HG02610 (cell line): Measurements from ENCODE around the gene ZNF518B.
"Not testable (repeated sequence)": the region's sequence is repeated elsewhere in the genome, so short reads cannot be mapped to it uniquely, and the experiment has no call there.

Source experiments
- ATAC-seq: cut with Tn5 transposase; IDR thresholded peaks from one replicate; pipeline ENCODE4 v1.9.1; 2021; ENCODE audit warnings: mild to moderate bottlenecking, moderate library complexity; ENCODE audit not compliant: unreplicated experiment

ZNF518B gene

GRCh38 chr4:10456595-10457254 lies 501 bp downstream of the ZNF518B start:
- peak; percentile 55 for ATAC-seq

GRCh38 chr4:10456260-10456594 lies 999 bp downstream of the ZNF518B start:
- no peak for ATAC-seq

DNA sequence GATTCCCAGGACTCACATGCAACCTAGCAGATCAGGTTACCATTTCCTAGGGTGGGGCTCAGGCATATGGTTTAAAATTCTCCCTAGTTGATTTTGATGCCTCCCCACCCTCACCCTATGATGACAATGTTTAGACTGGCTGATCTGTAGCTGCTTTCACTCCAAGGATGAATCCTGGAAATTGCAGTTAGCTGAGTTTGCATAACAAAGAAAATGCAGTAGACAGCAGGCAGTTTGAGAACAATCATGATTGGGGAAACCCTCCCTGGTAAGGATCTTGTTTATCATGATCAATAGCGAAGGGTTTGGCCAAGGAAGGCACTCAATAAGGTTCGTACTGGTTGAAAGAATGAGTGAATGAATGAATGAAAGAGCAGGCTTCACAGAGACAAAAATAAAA lies 2.1 kb downstream of the ZNF518B start:
- no peak for ATAC-seq

- ATAC-seq, result no peak
Measured at GRCh38 chr4:10454726-10455125, 2.5 kb downstream of the ZNF518B start.

GRCh38 chr4:10454121-10454520 lies 3.1 kb downstream of the ZNF518B start:
- no peak for ATAC-seq

DNA sequence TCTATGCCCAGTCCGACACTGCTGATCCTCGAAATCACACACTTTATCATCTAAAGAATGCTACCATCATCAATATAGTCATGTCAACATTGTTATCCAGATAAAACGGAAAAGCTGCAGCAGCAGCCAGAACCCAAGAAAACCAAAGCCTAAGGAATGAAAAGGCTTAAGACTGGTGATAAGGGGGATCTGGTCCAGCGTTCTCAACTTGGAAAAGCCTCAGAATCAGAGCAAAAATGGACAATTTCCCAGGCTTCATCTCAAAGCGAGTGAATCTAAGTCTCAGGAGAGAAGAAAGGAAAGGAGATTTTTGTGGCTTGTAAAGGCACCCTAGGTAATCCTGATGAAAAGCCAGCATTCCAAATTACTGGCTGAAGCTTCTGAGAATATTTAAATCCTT lies 8.2 kb downstream of the ZNF518B start:
- ATAC-seq, result no peak

DNA sequence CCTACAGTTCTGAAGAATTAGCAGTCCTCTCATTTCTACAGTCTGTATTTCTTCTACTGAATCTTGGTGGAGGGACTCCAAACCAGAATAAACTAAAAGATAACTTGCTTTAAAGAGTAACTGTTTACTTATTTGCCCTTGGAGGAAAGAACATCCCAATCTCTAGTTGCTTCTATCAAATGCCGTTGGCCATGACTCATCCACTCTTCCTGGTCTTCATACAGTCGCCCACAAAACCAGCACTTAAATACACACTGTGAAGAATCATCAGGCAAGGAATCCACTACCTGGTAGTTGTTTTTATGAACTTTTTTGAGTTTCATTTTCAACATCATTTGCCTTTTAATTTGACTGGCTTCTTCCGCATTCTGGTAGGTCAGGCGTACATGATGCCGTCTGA lies 14.2 kb downstream of the ZNF518B start:
- ATAC-seq, result no peak

DNA sequence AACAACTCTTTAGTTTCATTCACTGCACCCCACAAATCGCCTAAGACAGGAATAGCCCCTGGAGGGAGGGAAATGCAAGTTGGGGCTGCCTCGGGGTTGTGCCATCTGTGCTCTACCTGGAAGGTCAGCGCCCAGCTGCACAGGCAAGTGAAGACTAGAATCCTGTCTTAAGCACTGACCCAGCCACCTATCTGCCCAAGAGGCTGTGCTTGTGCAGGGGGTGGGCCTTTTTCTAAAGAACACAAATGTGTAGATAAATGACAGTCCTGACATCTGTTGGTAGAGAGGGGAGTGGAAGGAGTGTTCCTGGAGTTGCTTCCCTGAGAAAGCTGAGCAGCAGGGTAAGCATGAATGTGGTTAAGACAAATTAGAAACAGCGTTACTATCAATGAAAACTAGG lies 15.7 kb downstream of the ZNF518B start:
- no peak for ATAC-seq

DNA sequence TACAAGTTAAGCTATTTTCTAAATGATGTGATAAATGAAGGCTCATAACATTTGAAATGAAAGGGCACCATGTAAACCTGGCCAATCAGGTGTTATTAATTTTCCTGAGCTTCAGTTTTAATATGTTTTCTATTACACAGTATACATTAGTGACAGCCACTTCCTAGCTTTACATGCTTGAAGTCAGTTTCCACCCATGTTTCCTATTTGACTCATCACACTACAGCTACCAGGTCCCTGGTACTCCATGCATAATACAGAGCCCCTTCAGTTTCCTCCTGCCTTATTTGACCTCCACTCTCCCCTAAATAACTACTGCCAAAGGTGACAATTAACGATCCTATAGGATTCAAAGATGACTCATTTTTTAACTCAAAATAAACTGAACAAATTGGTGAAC lies 18.3 kb downstream of the ZNF518B start:
- peak; percentile 88 for ATAC-seq

GRCh38 chr4:10437735-10438134 lies 19.5 kb downstream of the ZNF518B start:
- ATAC-seq, result no peak

DNA sequence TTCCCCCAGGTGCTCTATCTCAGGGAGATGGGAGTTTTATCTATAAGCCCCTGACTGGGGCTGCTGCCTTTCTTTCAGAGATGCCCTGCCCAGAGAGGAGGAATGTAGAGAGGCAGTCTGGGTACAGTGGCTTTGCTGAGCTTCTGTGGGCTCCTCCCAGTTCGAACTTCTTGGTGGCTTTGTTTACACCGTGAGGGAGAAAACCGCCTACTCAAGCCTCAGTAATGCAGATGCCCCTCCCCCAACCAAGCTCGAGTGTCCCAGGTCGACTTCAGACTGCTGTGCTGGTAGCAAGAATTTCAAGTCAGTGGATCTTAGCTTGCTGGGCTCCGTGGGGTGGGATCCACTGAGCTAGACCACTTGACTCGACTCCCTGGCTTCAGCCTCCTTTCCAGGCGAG lies 29.5 kb downstream of the ZNF518B start:
- ATAC-seq, result not testable (repeated sequence)

DNA sequence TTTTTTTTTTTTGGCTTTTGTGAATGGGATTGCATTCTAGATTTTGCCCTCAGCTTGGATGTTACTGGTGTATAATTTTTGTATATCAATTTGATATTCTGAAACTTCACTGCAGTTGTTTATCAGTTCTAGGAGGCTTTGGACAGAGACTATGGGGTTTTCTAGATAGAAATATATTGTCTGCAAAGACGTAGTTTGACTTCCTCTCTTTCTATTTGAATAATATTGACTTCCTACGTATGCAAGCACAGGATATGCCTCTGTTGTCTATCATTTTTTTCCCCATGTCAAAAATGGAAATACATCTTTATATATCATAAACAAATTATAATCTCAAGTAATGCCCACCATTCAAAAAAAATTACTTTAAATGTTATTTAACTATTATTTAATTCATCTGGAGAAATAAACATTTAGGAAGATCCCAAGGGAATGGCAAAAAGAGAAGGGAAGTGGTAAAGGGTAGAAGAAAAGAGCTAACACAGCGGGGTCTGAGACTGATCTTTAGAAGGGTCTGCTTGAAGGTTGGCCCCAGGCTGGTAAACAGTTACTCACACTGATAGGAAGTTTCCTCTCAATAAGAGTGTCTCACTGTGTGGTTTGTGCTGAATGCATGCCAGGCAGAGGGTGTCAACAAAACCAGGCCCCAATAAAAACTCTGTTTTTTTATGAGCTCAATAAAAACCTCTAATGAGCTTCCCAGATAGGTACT lies 35.7 kb downstream of the ZNF518B start:
- ATAC-seq, result no peak

DNA sequence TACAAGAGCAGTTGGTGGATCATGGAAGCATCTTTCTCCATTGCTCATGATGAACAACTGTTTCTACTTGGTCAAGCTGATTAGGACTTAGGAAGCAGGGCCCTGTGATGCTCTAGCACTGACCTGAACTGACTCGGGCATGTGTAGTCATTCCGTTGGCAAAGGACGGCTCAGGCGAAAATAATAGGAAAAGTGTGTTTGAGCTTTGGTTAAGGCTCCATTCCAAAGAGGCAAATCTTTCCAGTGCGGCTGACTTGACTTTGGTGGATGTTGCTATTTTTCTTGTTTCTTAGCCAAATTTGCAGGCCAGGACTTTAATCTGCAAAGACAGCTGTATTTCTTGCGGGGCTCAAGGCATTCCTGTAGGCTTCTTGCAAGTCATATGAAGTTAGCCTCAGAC lies 39.5 kb downstream of the ZNF518B start:
- ATAC-seq, result no peak

- no peak for ATAC-seq
Measured at GRCh38 chr4:10416441-10416840, 40.8 kb downstream of the ZNF518B start.

DNA sequence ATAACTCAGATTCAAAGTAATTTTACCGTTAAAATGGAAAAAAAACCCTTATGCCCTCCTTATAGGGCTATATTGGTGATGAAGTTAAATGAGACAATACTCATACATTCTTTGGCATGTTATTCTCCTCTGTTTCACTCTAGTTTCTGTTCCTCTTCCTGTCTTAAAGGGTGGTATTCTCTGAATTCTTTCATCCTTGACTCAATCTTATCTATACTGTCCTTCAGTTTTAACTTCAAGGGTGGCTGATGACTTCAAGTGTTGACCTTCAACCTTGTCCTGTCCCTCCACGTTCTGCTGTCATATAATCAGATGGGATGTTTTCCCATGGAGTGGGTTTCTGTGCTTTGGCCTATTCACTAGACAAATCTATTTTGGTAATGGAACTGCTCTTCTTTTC lies 44.0 kb downstream of the ZNF518B start:
- ATAC-seq, result peak; percentile 86

- no peak for ATAC-seq
Measured at GRCh38 chr4:10405672-10406071, 51.6 kb downstream of the ZNF518B start.

DNA sequence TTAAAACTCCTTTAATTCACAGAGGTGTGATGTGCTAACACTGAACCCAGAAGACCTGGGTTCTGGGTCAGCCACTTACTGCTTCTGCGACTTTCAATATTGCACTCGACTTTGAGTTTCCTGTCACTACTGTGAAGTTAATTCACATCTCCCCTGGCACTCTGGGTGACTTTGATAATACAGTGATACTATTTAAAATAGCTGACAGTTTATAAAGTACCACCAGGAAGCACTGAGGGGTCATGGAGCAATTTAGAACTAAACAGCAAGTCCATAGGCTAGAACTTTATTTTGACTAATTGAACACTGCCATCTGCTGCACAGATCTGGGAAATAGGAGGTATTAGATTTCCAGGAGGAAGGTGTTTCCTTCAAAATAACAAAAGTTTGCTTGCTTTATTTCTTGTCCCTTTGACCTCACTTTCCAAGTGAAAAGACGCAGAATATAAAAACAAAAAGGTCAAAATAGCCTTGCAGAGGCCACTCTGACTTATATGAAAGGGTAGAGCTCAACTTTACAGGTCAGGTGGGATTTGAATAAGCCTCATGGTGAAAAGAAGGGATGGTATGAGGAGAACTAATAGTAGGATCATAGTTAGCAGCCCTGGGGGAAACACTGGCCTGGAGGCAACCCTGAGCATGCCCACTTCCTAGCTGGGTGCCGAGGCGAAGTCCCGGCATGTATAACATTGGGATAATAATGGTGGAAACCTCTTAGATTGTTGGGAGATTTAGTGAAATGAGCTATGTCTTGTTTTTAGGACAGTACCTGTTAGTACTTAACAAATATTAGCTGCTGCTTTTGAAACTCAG lies 53.4 kb downstream of the ZNF518B start:
- ATAC-seq, result no peak

DNA sequence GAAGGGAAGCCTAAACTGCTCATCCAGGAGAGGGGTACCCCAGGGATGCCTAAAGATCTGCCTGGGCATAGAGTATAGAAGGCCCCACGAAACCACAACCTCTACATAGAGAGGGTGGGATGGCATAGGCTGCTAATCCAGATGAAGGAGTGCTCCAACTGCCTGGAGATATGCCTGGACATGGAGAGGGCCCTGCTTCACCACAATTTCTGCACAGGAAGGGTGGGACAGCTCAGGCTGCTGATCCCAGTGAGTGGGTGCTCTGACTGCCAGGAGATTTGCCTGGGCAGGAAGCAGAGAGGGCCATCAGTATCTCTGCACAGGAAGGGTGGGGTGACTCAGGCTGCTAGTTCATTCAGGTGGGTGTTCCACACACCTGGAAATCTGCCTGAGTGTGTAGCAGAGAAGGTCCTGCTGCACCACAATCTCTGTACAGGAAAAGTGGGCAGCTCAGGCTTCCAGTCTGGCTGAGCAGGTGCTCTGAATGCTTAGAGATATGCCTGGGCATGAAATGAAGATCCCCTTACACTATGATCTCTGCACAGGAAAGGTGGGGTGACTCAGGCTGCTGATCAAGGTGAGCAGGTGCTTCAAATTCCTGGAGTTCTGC lies 61.1 kb downstream of the ZNF518B start:
- no peak for ATAC-seq
